Progenitor cell of endocrine pancreas (in vitro differentiated cells): ENCODE measurements around the gene GPR75. TPM values are rescaled to one million over a fixed set of nuclear protein-coding genes. Genes with fewer than 3 reads are reported as not detected.

Experiments
- DNase-seq: peaks from one replicate; pipeline ENCODE4 v3.0.0; 2021; ENCODE audit warnings: low spot score; ENCODE audit not compliant: unreplicated experiment
- H3K27ac Mint-ChIP-seq: 2 replicates; pipeline ENCODE4 v1.8.0; 2021; ENCODE audit warnings: mild to moderate bottlenecking, moderate library complexity, mixed read lengths
- H3K27me3 Mint-ChIP-seq: 2 replicates; pipeline ENCODE4 v1.8.0; 2021; ENCODE audit warnings: mixed read lengths
- H3K36me3 Mint-ChIP-seq: 2 replicates; pipeline ENCODE4 v1.8.0; 2022; ENCODE audit warnings: mixed read lengths; ENCODE audit not compliant: insufficient read depth
- H3K4me1 Mint-ChIP-seq: 2 replicates; pipeline ENCODE4 v1.8.0; 2021; ENCODE audit warnings: low read depth, mixed read lengths
- H3K4me3 Mint-ChIP-seq: 2 replicates; pipeline ENCODE4 v1.8.0; 2021; ENCODE audit warnings: low read depth, mild to moderate bottlenecking, moderate library complexity, mixed read lengths
- H3K9me3 Mint-ChIP-seq: 2 replicates; pipeline ENCODE4 v1.8.0; 2021; ENCODE audit warnings: low read depth, mixed read lengths
- long read RNA-seq: library from polyadenylated mRNA; unstranded; transcript quantifications from one replicate; pipeline ENCODE4 v2.0.0, GENCODE V29; 2020
- total RNA-seq: library from RNA; stranded (reverse); gene quantifications from 2 replicates; pipeline ENCODE4 v1.2.1, GENCODE V29; 2021
- TF ChIP-seq, protein P1 (sequence below): fragments of 200-600 bp; sonication (generic); IDR thresholded peaks from one replicate; pipeline ENCODE4 v1.5.0; 2021; ENCODE audit warnings: antibody characterized with exemption, mild to moderate bottlenecking; ENCODE audit not compliant: unreplicated experiment

Gene GPR75
- total RNA-seq = 3.9 and 4.4 TPM in 2 replicates
- long read RNA-seq = 0 reads

DNA sequence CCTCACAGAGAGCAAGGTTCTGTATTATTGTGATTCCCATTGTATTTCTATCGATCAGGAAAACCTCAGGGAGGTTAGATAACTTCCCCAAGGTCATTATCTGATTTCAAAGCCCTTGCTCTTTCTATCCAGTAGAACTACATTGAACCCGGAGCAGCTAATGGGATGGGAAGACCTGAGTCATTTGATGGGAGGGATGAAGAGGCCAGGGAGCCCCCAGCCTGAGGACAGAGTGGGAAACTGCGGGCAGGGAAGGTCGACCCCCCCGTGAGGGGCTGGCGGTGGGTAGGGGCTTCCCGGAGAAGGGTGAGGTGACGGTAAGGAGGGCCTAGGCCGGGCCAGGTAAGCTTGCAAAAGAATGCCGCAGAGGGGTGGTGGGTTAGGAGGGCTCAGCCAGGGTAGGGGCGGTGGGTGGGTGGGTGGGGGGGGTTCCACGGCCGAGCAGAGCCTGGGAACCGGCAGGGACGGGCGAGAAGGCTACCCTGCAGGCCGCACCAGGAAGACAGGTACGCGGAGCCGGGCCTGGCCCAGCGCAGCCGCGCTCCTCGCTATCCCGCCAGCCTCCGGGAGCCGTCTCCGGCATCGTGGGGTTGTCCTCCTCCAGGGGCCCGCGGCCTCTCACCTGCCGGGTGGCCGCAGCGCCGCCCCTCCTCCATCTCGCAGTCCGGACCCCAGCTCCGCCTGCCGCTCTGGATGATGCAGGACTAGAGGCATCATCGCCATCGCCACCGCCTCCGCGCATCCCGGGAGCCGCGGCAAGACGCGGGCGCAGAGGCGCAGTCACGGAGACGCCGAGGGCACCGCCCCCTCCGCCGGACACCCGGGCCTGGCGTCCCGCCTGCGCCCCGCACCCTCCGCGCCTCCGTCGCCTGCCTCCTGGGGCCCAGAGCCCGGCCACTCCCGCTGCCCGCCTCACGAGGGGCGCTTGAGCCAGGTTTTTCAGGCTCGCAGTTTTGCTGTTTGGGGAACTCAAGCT, at the start of gene GPR75:
TSS of gene GPR75 (minus strand) at position 762 of the 976 bp plus-strand sequence. CDS start 5,211 bp downstream, outside the sequence.
- TF ChIP-seq, protein P1, sequence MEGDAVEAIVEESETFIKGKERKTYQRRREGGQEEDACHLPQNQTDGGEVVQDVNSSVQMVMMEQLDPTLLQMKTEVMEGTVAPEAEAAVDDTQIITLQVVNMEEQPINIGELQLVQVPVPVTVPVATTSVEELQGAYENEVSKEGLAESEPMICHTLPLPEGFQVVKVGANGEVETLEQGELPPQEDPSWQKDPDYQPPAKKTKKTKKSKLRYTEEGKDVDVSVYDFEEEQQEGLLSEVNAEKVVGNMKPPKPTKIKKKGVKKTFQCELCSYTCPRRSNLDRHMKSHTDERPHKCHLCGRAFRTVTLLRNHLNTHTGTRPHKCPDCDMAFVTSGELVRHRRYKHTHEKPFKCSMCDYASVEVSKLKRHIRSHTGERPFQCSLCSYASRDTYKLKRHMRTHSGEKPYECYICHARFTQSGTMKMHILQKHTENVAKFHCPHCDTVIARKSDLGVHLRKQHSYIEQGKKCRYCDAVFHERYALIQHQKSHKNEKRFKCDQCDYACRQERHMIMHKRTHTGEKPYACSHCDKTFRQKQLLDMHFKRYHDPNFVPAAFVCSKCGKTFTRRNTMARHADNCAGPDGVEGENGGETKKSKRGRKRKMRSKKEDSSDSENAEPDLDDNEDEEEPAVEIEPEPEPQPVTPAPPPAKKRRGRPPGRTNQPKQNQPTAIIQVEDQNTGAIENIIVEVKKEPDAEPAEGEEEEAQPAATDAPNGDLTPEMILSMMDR = no peak
- H3K36me3 Mint-ChIP-seq = peaks cover 20% of the 10 kb centered on the region
- peak within 1 kb of the TSS; percentile 57 for H3K27ac Mint-ChIP-seq
- no peak within 1 kb of the TSS for H3K4me3 Mint-ChIP-seq
- no peaks in the 10 kb centered on the region for H3K9me3 Mint-ChIP-seq
- H3K27me3 Mint-ChIP-seq = no peaks in the 10 kb centered on the region
- H3K4me1 Mint-ChIP-seq = no peaks in the 10 kb centered on the region
- no peak for DNase-seq

DNA sequence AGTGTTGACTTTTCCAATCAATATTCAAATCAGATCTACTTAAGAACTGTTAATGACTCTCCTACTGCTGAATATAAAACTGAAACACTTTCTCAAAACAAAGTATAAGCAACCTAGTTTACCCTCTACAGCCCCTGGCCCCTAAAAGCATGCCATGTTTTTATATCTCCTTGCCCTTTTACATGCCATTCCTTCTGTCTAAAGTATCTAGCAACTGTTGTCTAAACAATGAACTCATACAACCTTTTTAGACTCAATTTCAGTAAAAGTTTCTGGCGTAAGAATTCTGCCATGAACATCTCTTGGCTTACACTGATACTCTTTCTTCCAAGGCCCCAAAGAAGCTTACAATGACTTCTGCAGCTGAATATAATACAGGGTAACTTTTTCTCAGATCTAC, 47.8 kb upstream of the GPR75 start:
- Mint-ChIP-seq H3K4me3 (no peak overlapping the region), H3K27me3 (no peaks in the 10 kb centered on the region), H3K9me3 (no peaks in the 10 kb centered on the region), H3K36me3 (peaks cover 28% of the 10 kb centered on the region), H3K27ac (peak overlapping the region; percentile 69), H3K4me1 (peaks cover 8% of the 10 kb centered on the region)
- TF ChIP-seq, protein P1 = no peak
- no peak for DNase-seq

DNA sequence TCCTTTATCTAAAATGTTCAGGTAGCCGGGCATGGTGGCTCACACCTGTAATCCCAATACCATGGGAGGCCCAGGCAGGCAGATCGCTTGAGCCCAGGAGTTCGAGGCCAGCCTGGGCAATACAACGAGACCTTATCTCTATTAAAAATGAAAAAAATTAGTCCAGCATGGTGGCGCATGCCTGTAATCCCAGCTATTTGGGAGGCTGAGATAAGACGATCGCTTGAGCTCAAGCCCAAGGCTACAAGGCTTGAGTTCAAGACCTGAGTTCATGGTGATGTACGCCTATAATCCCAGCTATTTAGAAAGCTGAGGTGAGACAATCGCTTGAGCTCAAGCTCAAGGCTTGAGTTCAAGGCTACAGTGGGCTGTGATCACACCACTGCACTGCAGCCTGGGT, 45.6 kb upstream of the GPR75 start:
- H3K36me3 Mint-ChIP-seq = peaks cover 31% of the 10 kb centered on the region
- TF ChIP-seq, protein P1 = no peak
- peaks cover 16% of the 10 kb centered on the region for H3K4me1 Mint-ChIP-seq
- no peak for DNase-seq
- no peak overlapping the region for H3K27ac Mint-ChIP-seq
- no peaks in the 10 kb centered on the region for H3K9me3 Mint-ChIP-seq
- no peak overlapping the region for H3K4me3 Mint-ChIP-seq
- H3K27me3 Mint-ChIP-seq = no peaks in the 10 kb centered on the region

- no peaks in the 10 kb centered on the region for H3K27me3 Mint-ChIP-seq
- H3K9me3 Mint-ChIP-seq = no peaks in the 10 kb centered on the region
- peaks cover 23% of the 10 kb centered on the region for H3K4me1 Mint-ChIP-seq
- no peak for DNase-seq
- H3K36me3 Mint-ChIP-seq = peaks cover 38% of the 10 kb centered on the region
- TF ChIP-seq, protein P1 = no peak
- no peak overlapping the region for H3K4me3 Mint-ChIP-seq
- no peak overlapping the region for H3K27ac Mint-ChIP-seq
These were observed 43.2 kb upstream of the GPR75 start for GRCh38 chr2:53903011-53903410.

DNA sequence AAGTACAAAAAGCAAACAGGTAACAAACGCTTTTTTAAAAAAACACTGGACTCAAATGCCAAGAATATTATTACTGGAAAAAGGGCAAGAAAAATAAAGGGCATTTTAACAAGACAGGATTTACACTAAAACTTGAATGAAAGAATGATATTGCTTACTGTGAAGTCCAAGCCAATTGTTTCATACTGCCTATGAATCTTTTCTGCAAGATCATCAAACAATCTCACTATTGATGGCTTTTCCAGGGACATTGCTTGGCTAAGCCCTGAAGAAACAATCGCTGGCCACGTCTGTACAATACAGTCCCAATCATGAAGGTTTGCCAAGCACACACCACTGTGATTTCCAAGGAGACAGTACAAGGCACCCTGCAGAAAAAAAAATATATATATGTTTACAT, 41.4 kb upstream of the GPR75 start:
- no peak overlapping the region for H3K4me3 Mint-ChIP-seq
- H3K9me3 Mint-ChIP-seq = no peaks in the 10 kb centered on the region
- no peak for DNase-seq
- TF ChIP-seq, protein P1 = no peak
- peaks cover 33% of the 10 kb centered on the region for H3K36me3 Mint-ChIP-seq
- peak overlapping the region; percentile 81 for H3K27ac Mint-ChIP-seq
- H3K4me1 Mint-ChIP-seq = peaks cover 25% of the 10 kb centered on the region
- no peaks in the 10 kb centered on the region for H3K27me3 Mint-ChIP-seq
